Astrocyte (in vitro differentiated cells and primary cell): ENCODE results near the gene MECR.

Source experiments
- CTCF ChIP-seq: IDR thresholded peaks from 2 replicates; pipeline ENCODE4 v1.5.1; 2011; ENCODE audit warnings: low read depth, mild to moderate bottlenecking, inconsistent platforms, low read length, moderate library complexity; ENCODE audit not compliant: insufficient read depth
- EZH2 ChIP-seq: IDR thresholded peaks from 2 replicates; pipeline ENCODE4 v1.6.1; 2012; ENCODE audit warnings: mild to moderate bottlenecking, low read length, inconsistent platforms; ENCODE audit not compliant: insufficient read depth

GRCh38 chr1:29238620-29239002 is 7.9 kb upstream of the MECR start:
- no peak for TF ChIP-seq CTCF
- TF ChIP-seq EZH2 = no peak
